A673 (cell line): ENCODE results near the gene LRP1B. TPM values are rescaled to one million over a fixed set of nuclear protein-coding genes. Genes with fewer than 3 reads are reported as not detected.

Source experiments
- BruUV-seq: library from RNA; stranded (reverse); fragments of 400-500 nt; replicated peaks from 2 replicates; lab custom pipeline; 2021; lab: Mats Ljungman, UMichigan
- CTCF ChIA-PET: fragments of 300-600 bp; sonication (Branson Sonifier 250); formaldehyde crosslinking; loops from one replicate; lab custom pipeline; 2022; ENCODE audit warnings: antibody characterized with exemption; lab: Charles Lee
- POLR2A ChIA-PET: fragments of 300-600 bp; sonication (Branson Sonifier 250); formaldehyde crosslinking; loops from one replicate; lab custom pipeline; 2022; ENCODE audit warnings: antibody characterized with exemption; ENCODE audit not compliant: low non-redundant PET; lab: Charles Lee
- DNase-seq: peaks from one replicate; pipeline ENCODE4 v3.0.0-alpha.2; 2015; ENCODE audit warnings: low spot score
- H3K27ac ChIP-seq: fragments of 200-600 bp; sonication (generic); 2 replicates; pipeline ENCODE4 v1.5.1; 2016; ENCODE audit warnings: mixed run types, low read depth, mild to moderate bottlenecking, mixed read lengths, antibody characterized with exemption, low read length; ENCODE audit not compliant: poor library complexity, severe bottlenecking
- H3K27me3 ChIP-seq: fragments of 200-600 bp; sonication (generic); replicated peaks from 2 replicates; pipeline ENCODE4 v1.6.1; 2017; ENCODE audit warnings: mixed run types, low read depth, mild to moderate bottlenecking, mixed read lengths, antibody characterized with exemption, low read length; ENCODE audit not compliant: insufficient read depth, poor library complexity
- H3K36me3 ChIP-seq: fragments of 200-600 bp; sonication (generic); 2 replicates; pipeline ENCODE4 v1.6.1; 2016; ENCODE audit warnings: mixed run types, mild to moderate bottlenecking, mixed read lengths, antibody characterized with exemption, low read length; ENCODE audit not compliant: insufficient read depth, poor library complexity, severe bottlenecking
- H3K4me1 ChIP-seq: fragments of 200-600 bp; sonication (generic); 2 replicates; pipeline ENCODE4 v1.6.1; 2017; ENCODE audit warnings: mixed run types, mild to moderate bottlenecking, mixed read lengths, antibody characterized with exemption, low read length; ENCODE audit not compliant: insufficient read depth, poor library complexity, severe bottlenecking
- H3K4me3 ChIP-seq: fragments of 200-600 bp; sonication (generic); 2 replicates; pipeline ENCODE4 v1.5.1; 2016; ENCODE audit warnings: low read depth, mixed run types, mild to moderate bottlenecking, mixed read lengths, low read length; ENCODE audit not compliant: poor library complexity, severe bottlenecking
- H3K9me3 ChIP-seq: fragments of 200-600 bp; sonication (generic); 2 replicates; pipeline ENCODE4 v1.6.1; 2016; ENCODE audit warnings: mixed run types, low read depth, mild to moderate bottlenecking, mixed read lengths, antibody characterized with exemption, low read length; ENCODE audit not compliant: poor library complexity, severe bottlenecking
- EZH2 ChIP-seq: fragments of 200-600 bp; sonication (generic); IDR thresholded peaks from 2 replicates; pipeline ENCODE4 v1.6.1; 2017; ENCODE audit warnings: borderline replicate concordance, low read depth, mild to moderate bottlenecking, mixed read lengths, antibody characterized with exemption, low read length; ENCODE audit not compliant: poor library complexity, severe bottlenecking
- intact Hi-C: fragments of 100-400 bp; cut with micrococcal nuclease; formaldehyde crosslinking; loops from one replicate; pipeline ENCODE4 v1.10.0; 2022; ENCODE audit not compliant: unreplicated experiment
- total RNA-seq: library from RNA; stranded (reverse); gene quantifications from 2 replicates; pipeline ENCODE4 v1.2.3, GENCODE V29; 2021
- TF ChIP-seq, protein P1 (sequence below): fragments of 300-800, 200-600 bp; sonication (generic); conservative IDR thresholded peaks from 2 replicates; pipeline ENCODE4 v1.5.1; 2017; ENCODE audit warnings: low read depth, mild to moderate bottlenecking, antibody characterized with exemption, low read length, moderate library complexity, mixed read lengths

The LRP1B gene
- total RNA-seq, 1 experiment from 2014 or later = 9.9 TPM

DNA sequence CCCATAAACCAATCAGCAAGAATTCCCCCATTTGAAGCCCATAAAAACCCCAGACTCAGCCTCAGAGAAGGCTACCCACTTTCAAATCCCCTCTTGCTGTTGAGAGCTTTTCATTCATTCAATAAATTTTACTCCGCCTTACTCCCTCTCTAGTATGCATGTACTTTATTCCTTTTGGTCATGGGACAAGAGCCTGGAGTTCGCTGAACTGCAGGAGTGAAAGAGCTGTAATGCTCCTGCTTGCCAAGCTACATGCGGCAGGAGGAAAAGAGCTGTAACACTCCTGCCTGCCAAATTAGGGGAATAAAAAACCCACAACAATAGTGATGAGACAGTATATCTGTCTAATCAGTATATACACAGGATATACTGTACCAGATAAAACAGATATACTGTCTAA is 1261.7 kb downstream of the LRP1B start:
- Histone ChIP-seq H3K4me1 (peaks cover 4% of the 10 kb centered on the region), H3K4me3 (no peak overlapping the region), H3K27me3 (no peaks in the 10 kb centered on the region), H3K9me3 (peaks cover 12% of the 10 kb centered on the region), H3K36me3 (no peaks in the 10 kb centered on the region), H3K27ac (no peak overlapping the region)
- TF ChIP-seq, protein P1, sequence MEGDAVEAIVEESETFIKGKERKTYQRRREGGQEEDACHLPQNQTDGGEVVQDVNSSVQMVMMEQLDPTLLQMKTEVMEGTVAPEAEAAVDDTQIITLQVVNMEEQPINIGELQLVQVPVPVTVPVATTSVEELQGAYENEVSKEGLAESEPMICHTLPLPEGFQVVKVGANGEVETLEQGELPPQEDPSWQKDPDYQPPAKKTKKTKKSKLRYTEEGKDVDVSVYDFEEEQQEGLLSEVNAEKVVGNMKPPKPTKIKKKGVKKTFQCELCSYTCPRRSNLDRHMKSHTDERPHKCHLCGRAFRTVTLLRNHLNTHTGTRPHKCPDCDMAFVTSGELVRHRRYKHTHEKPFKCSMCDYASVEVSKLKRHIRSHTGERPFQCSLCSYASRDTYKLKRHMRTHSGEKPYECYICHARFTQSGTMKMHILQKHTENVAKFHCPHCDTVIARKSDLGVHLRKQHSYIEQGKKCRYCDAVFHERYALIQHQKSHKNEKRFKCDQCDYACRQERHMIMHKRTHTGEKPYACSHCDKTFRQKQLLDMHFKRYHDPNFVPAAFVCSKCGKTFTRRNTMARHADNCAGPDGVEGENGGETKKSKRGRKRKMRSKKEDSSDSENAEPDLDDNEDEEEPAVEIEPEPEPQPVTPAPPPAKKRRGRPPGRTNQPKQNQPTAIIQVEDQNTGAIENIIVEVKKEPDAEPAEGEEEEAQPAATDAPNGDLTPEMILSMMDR = no peak
- no peak for TF ChIP-seq EZH2
- no peak for DNase-seq
- ChIA-PET CTCF (no interaction called here), POLR2A (no interaction called here)
- intact Hi-C loops = loop anchor here (10.0 kb wide), 1 partner anchor 1266 kb away; the partner anchor contains the start of gene LRP1B
- BruUV-seq = no TSS peak

DNA sequence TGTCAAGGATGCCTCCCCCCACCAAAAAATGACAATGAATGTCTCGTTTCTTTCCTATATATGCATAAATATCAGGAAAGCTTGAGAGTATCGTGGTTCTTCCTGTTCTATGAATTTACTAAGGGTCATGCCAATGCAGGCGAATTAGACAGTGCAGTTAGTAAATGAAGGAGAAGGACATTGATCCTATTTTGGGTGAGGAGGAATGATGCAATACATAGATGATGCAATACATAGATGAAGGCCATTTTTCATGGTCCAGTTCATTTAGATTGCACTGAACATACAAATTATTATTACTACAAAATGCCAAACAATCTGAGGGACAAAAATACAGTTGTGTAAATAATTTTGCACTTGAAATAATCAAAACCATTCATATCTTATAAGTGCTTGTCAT is 1265.0 kb downstream of the LRP1B start:
- no peaks in the 10 kb centered on the region for H3K27me3 ChIP-seq
- no TSS peak for BruUV-seq
- H3K4me1 ChIP-seq = peaks cover 9% of the 10 kb centered on the region
- no peak overlapping the region for H3K4me3 ChIP-seq
- H3K36me3 ChIP-seq = no peaks in the 10 kb centered on the region
- ChIA-PET CTCF (no interaction called here), POLR2A (no interaction called here)
- TF ChIP-seq, protein P1 = no peak
- TF ChIP-seq EZH2 = no peak
- DNase-seq = no peak
- intact Hi-C loops = loop anchor here (10.0 kb wide), 1 partner anchor 1269 kb away; the partner anchor contains the start of gene LRP1B
- H3K9me3 ChIP-seq = no peaks in the 10 kb centered on the region
- H3K27ac ChIP-seq = no peak overlapping the region

- Histone ChIP-seq H3K27me3 (no peaks in the 10 kb centered on the region), H3K4me3 (no peak overlapping the region), H3K27ac (no peak overlapping the region), H3K4me1 (peaks cover 9% of the 10 kb centered on the region), H3K9me3 (no peaks in the 10 kb centered on the region), H3K36me3 (no peaks in the 10 kb centered on the region)
- peak; percentile 79 for DNase-seq
- POLR2A ChIA-PET = no interaction called here
- intact Hi-C loops = loop anchor here (2.0 to 10.0 kb wide), 3 partner anchors 719 to 1271 kb away; partner anchors contain the start of gene LRP1B
- CTCF ChIA-PET = interaction anchor here (0.6 kb wide), 1 partner anchor 435 kb away, joined by 6 read pairs; no protein-coding TSS in a partner anchor
- no peak for TF ChIP-seq EZH2
- TF ChIP-seq, protein P1 = peak; percentile 67
- no TSS peak for BruUV-seq
These were observed 1267.1 kb downstream of the LRP1B start for GRCh38 chr2:140863713-140864112.
